Sigmoid colon (tissue), 7 donors: ENCODE data around the gene PTPN14. TPM values are rescaled to one million over a fixed set of nuclear protein-coding genes. Genes with fewer than 3 reads are reported as not detected.

Source experiments
- DNase-seq: peaks from one replicate; pipeline ENCODE4 v3.0.0-alpha.2; 2019
- H3K27ac ChIP-seq, 4 donors: fragments of 200-600 bp; sonication (generic); one replicate each; pipeline ENCODE4 v1.5.1; 2016 to 2019; ENCODE audit warnings: mild to moderate bottlenecking in 1 of 4
- H3K27me3 ChIP-seq, 3 donors: fragments of 200-600 bp; sonication (generic); one replicate each; pipeline ENCODE4 v1.5.1; 2019; ENCODE audit warnings: mild to moderate bottlenecking in 1 of 3
- H3K36me3 ChIP-seq, 4 donors: fragments of 200-600 bp; sonication (generic); one replicate each; pipeline ENCODE4 v1.5.1; 2016 to 2019
- H3K4me1 ChIP-seq, 4 donors: fragments of 200-600 bp; sonication (generic); one replicate each; pipeline ENCODE4 v1.5.1; 2017 to 2019
- H3K4me3 ChIP-seq, 4 donors: fragments of 200-600 bp; sonication (generic); one replicate each; pipeline ENCODE4 v1.5.1; 2017 to 2019; ENCODE audit warnings: mild to moderate bottlenecking in 2 of 4, moderate library complexity in 1 of 4
- H3K9me3 ChIP-seq, 4 donors: fragments of 200-600 bp in 3 of 4; sonication (generic) in 3 of 4; one replicate each; pipeline versions ENCODE4 v1.5.1 to v1.6.1; 2013 to 2019
- CTCF ChIP-seq, 4 experiments: fragments of 450-650 bp in 3 of 4; fragments of 200-600 bp in 1 of 4; IDR thresholded peaks; one replicate each; pipeline ENCODE4 v1.5.1; 2016 to 2019; ENCODE audit warnings: antibody characterized with exemption in 4 of 4, mild to moderate bottlenecking in 3 of 4, moderate library complexity in 2 of 4
- EP300 ChIP-seq, 4 donors: sonication (generic); formaldehyde crosslinking; IDR thresholded peaks; one replicate each; pipeline ENCODE4 v1.6.1; 2017; ENCODE audit warnings: antibody characterized with exemption in 4 of 4
- POLR2A ChIP-seq, 2 donors: fragments of 450-650 bp; IDR thresholded peaks; one replicate each; pipeline ENCODE4 v1.6.1; 2016; ENCODE audit warnings: antibody characterized with exemption in 2 of 2, mild to moderate bottlenecking in 2 of 2, moderate library complexity in 2 of 2
- POLR2AphosphoS5 ChIP-seq, 4 donors: sonication (generic); formaldehyde crosslinking; IDR thresholded peaks; one replicate each; pipeline ENCODE4 v1.6.1; 2017; ENCODE audit warnings: antibody characterized with exemption in 4 of 4
- WGBS, 2 donors: extraction: QIAGEN DNeasy Blood & Tissue Kit; methylation state at CpG; one replicate each; pipeline ENCODE4 v1.1.7; 2013; 5-methylcytosine and 5-hydroxymethylcytosine counted together
- intact Hi-C: fragments of 100-400 bp; cut with DNase I; formaldehyde crosslinking; loops from one replicate; pipeline ENCODE4 v1.15.1; 2023
- polyA plus RNA-seq, 3 donors: library from polyadenylated mRNA; stranded (reverse); fragments of 200-250 nt; gene quantifications; one replicate each; pipeline ENCODE4 v1.2.3, GENCODE V29; 2013
- total RNA-seq, 4 donors: library from RNA; depleted of rRNA; stranded (reverse); fragments of >200 nt; gene quantifications; one replicate each; pipeline ENCODE4 v1.1.0, GENCODE V29; 2016
- donor health status: healthy with polysubstance abuse.
- donor health status: Bipolar disorder and iron deficiency.
- donor health status: healthy.

PTPN14 gene
- total and polyA plus RNA-seq, 7 donors: 0.46 to 35.5 (median 20.1) TPM

GRCh38 chr1:214548988-214549387 is 2.4 kb downstream of the PTPN14 start:
- Histone ChIP-seq H3K4me1 (peaks cover 0 to 54% (median 37%) of the 10 kb centered on the region in 4 donors), H3K36me3 (no peaks in the 10 kb centered on the region), H3K9me3 (no peaks in the 10 kb centered on the region), H3K4me3 (peak overlapping the region in 1 of 4 donors; percentile 91), H3K27me3 (no peaks in the 10 kb centered on the region), H3K27ac (peak overlapping the region; percentile 87 to 99 (median 98))
- peak; percentile 72 for DNase-seq
- TF ChIP-seq POLR2AphosphoS5 (IDR thresholded peaks at IDR 0.05): peak in 1 of 4 donors; percentile 29
- TF ChIP-seq EP300 (IDR thresholded peaks at IDR 0.05): no peak
- WGBS, 2 donors: 78 to 86% methylated on average over 2 of the region's 2 CpGs
- intact Hi-C loops: no loop called here

GRCh38 chr1:214548271-214548670 is 3.1 kb downstream of the PTPN14 start:
- Histone ChIP-seq H3K4me1 (peaks cover 0 to 56% (median 37%) of the 10 kb centered on the region in 4 donors), H3K36me3 (no peaks in the 10 kb centered on the region), H3K9me3 (no peaks in the 10 kb centered on the region), H3K4me3 (no peak overlapping the region), H3K27ac (peak overlapping the region in 1 of 4 donors; percentile 9), H3K27me3 (no peaks in the 10 kb centered on the region)
- no peak for DNase-seq
- intact Hi-C loops: no loop called here
- 95% methylated on average over 4 of the region's 4 CpGs for WGBS, 2 donors
- TF ChIP-seq CTCF (IDR thresholded peaks at IDR 0.05) (no peak), POLR2A (IDR thresholded peaks at IDR 0.05) (no peak), POLR2AphosphoS5 (IDR thresholded peaks at IDR 0.05) (no peak)

- Histone ChIP-seq H3K9me3 (no peaks in the 10 kb centered on the region), H3K27ac (peak overlapping the region in 2 of 4 donors; percentile 9 to 28), H3K4me1 (peaks cover 0 to 58% (median 38%) of the 10 kb centered on the region in 4 donors), H3K36me3 (no peaks in the 10 kb centered on the region), H3K27me3 (no peaks in the 10 kb centered on the region), H3K4me3 (no peak overlapping the region)
- intact Hi-C loops: no loop called here
- no peak for DNase-seq
- TF ChIP-seq EP300 (IDR thresholded peaks at IDR 0.05) (no peak), CTCF (IDR thresholded peaks at IDR 0.05) (no peak), POLR2AphosphoS5 (IDR thresholded peaks at IDR 0.05) (no peak), POLR2A (IDR thresholded peaks at IDR 0.05) (no peak)
Measured at GRCh38 chr1:214547747-214548146, 3.7 kb downstream of the PTPN14 start.

- intact Hi-C loops: no loop called here
- no peak for TF ChIP-seq EP300 (IDR thresholded peaks at IDR 0.05)
- no peak for TF ChIP-seq CTCF (IDR thresholded peaks at IDR 0.05)
- no peak for TF ChIP-seq POLR2A (IDR thresholded peaks at IDR 0.05)
- TF ChIP-seq POLR2AphosphoS5 (IDR thresholded peaks at IDR 0.05): no peak
- H3K27me3 ChIP-seq: no peaks in the 10 kb centered on the region
- 87 to 89% methylated on average over 6 of the region's 6 CpGs for WGBS, 2 donors
- H3K4me1 ChIP-seq: peaks cover 0 to 58% (median 40%) of the 10 kb centered on the region in 4 donors
- no peak overlapping the region for H3K4me3 ChIP-seq
- no peaks in the 10 kb centered on the region for H3K9me3 ChIP-seq
- peak overlapping the region in 2 of 4 donors; percentile 4 to 39 for H3K27ac ChIP-seq
- no peak for DNase-seq
- no peaks in the 10 kb centered on the region for H3K36me3 ChIP-seq
Measured at GRCh38 chr1:214546886-214547641, 4.3 kb downstream of the PTPN14 start.

- no peak for TF ChIP-seq EP300 (IDR thresholded peaks at IDR 0.05)
- no peak for TF ChIP-seq POLR2AphosphoS5 (IDR thresholded peaks at IDR 0.05)
- no peak for TF ChIP-seq POLR2A (IDR thresholded peaks at IDR 0.05)
- Histone ChIP-seq H3K4me3 (no peak overlapping the region), H3K9me3 (no peaks in the 10 kb centered on the region), H3K36me3 (no peaks in the 10 kb centered on the region), H3K27ac (no peak overlapping the region), H3K27me3 (no peaks in the 10 kb centered on the region), H3K4me1 (peaks cover 0 to 66% (median 50%) of the 10 kb centered on the region in 4 donors)
- intact Hi-C loops: no loop called here
- WGBS, 2 donors: 90 to 92% methylated on average over 4 of the region's 4 CpGs
- DNase-seq: no peak
Measured at GRCh38 chr1:214546084-214546483, 5.3 kb downstream of the PTPN14 start.
